Activated CD8-positive, alpha-beta memory T cell treated with anti-CD3 and anti-CD28 coated beads for 4 hours (primary cell): ENCODE measurements around the gene MAP3K3.

Experiments used
- DNase-seq, 2 donors: peaks; one replicate each; pipeline ENCODE4 v3.0.0-alpha.2; 2020; ENCODE audit warnings: low read depth in 2 of 2

Gene MAP3K3

DNA sequence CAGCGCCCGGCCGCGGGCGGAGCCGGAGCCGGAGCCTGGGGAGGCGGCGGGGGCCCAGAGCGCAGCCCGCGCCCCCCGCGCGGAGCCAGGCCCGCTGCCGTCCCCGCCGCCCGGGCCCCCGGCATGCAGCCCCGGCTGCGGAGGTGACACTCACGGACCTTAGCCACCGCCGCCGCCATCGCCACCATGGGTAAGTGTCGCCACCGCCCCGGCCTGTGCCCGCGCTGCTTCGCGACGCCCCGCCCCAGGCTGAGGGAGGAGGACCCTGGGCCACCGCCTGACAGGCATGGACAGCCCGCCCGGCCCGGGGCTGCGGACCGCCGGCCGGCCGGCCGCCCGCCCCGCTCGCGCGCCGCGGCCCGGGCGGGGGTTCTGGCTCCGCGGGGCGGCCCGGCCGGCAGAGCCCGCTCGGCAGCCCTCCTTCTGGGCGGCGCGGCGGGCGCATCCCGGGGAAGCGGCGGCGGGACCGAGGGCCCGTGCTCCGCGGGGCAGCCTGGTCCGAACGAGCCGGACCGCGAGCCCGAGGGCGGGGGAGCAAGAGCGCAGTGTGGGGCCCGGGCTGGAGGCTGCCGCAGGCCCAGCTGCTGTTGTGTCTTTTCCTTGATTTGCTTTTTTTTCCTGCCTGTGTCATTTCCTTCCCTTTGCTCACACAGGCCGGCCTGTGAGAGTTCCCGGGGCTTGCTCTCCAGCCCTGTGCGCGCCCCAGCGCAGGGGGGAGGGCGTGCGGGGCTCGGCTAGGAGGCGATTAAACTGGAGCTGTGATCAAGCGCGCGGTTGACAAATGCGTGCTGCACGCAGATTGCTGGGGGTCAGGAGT is 565 bp downstream of the MAP3K3 start:
- peak in 1 of 2 donors; percentile 17 for DNase-seq

- no peak for DNase-seq
Observed at GRCh38 chr17:63623786-63624530, 1.7 kb downstream of the MAP3K3 start.

DNA sequence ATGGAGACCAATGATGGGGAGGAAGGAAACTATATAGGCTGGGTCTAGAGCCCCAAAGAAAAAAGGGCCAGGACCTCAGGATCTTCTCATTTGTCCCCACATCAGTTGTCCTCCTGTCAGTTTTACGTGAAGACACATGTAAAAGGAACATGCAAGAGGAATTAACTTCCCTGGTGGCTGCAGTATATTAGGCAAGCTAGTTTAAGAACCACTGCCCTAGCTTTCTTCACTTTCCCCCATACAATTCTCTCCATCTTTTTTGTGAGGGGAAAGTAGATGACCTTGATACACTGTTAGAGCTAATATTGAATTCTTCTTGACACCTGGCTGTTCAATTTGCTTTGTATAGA is 2.3 kb downstream of the MAP3K3 start:
- DNase-seq: no peak

DNA sequence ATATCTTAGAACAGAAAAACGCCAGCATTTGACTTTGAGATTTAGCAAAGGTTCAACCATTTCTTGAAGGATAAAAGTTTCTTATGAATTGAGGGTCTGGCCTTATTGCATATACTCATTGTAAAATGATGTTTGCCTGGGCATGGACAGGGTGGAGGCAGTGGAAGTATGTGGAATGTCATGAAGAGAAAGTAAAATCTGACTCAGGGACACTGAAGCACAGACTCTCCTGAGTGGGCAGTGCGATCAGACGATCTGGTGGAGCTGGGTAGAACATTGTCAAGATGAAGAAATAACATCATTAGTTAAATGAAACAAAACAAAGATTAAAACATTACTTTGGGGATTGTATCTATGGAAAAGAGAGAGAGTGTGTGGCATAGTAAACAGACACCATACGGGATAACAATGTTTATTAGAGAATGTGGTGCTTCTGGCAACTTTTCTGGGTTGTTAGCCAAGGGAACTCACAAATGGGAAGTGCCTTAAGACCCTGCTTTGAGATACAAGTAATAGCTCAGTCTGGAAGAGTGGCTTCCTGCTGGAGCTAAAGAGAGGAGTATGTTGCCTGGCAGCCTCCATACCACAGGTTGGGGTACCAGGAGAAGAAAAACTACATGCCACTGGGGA is 4.4 kb downstream of the MAP3K3 start:
- DNase-seq: no peak

- no peak for DNase-seq
Observed at GRCh38 chr17:63629627-63630026, 7.4 kb downstream of the MAP3K3 start.

- DNase-seq: no peak
Observed at GRCh38 chr17:63631062-63631461, 8.8 kb downstream of the MAP3K3 start.

DNA sequence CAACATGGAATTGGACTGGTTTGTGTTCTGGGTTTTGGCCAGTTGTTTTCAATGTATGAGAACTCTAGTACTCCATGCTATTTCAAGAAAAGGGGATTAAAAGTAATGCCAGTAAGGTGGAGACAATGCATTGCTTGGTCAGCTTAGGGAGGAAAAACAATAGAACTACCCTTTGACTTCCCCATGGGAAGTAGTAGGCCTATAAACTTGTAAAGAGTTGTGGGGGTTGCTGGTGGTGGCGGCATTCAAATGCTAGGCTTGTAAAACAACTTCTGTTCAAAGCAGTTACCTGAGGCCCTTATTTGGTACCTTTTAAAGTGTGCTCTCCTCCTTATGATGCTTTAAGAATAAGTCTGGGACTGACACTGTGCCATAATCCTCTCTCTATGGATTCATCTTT is 9.4 kb downstream of the MAP3K3 start:
- DNase-seq: no peak

DNA sequence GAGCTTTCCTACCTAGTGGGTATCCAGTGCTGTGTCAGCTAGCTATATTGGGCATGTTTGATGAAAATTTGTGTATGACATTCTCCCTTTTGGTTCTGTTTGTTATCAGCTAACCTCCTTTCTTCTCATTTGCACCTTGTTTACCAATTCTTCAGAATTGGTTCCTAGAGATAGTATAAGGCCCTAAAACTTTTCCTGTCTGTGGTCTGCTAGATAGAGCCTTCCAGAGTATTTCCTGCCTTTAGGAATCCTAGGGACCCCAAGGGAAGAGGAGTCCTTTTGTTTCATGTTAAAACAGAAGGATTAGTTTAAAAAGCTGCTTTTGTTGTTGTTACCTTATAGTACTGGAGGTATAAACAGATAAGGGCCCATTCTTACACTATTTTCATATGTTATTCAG is 11.5 kb downstream of the MAP3K3 start:
- DNase-seq: no peak

DNA sequence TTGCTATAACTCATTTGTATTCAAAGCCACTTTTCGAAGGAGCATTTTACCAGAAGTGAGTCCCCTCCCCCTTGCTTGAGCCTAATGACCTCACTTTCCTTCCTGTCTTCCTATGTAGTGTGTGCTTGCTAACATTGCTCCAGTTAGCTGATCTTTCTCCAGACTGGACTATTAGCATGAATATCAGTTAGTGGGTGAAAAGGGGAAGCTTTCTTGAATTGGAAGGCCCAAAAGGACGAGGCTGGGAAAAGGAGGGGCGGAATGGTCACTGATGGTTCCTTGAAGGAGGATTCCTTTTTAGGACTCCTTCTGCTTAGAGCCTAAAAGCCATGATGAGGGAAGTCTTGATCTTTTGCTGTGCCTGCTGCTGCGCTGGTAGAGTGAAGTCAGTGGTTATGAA is 11.9 kb downstream of the MAP3K3 start:
- no peak for DNase-seq

DNA sequence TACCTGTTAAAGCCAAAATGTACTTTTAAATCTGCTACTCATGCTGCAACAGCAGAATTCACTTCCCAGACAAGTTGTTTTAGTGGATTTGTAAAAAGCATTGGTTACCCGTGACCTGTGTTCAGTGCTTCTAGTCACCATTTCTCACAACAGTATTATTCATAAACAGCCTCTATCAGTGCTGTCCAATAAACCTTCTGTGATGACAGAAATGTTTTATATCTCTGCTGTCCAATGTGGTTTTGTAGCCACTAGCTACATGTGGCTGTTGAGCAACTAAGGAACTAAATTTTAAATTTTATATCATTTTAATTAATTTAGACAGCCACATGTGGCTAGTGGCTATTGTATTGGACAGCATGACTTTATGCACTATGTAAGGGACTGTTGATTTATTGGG is 12.6 kb downstream of the MAP3K3 start:
- DNase-seq: no peak

GRCh38 chr17:63635290-63635689 is 13.1 kb downstream of the MAP3K3 start:
- DNase-seq: no peak

DNA sequence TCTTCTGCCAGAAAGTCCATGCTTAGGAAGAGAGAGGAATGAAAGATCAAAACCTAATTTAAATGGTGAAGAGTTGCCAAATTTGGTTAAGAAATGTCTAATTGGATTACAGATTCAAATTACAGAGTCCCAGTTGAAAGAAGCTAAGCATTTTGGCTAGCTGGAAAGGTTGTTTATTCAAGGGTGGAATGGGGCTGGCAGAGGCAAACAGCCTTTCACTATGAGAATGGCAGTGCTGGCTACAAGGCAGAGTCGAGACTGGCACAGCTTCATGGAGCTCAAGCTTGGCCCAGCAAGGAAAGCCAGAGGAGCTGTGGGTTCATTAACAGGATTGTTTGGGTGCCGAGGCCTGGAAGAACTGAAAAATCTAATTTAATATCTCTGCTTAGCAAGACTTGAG is 13.6 kb downstream of the MAP3K3 start:
- no peak for DNase-seq

- DNase-seq: no peak
Observed at GRCh38 chr17:63639125-63639524, 16.9 kb downstream of the MAP3K3 start.

DNA sequence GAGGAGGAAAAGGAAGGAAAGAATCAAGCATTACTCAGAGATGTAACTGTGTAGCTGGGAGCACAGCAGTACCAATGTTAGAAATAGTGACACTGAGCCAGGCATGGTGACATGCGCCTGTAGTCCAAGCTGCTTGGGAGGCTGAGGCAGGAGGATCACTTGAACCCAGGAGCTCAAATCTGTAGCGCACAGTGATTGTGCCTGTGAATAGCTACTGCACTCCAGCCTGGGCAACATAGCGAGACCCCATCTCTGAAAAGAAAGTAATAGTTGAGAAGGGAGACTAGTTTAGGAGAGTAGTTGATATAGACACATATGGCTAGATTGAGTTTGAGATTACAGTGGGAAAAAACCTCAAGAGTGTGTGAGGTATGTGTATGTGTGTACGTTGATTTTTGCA is 17.8 kb downstream of the MAP3K3 start:
- DNase-seq: no peak

DNA sequence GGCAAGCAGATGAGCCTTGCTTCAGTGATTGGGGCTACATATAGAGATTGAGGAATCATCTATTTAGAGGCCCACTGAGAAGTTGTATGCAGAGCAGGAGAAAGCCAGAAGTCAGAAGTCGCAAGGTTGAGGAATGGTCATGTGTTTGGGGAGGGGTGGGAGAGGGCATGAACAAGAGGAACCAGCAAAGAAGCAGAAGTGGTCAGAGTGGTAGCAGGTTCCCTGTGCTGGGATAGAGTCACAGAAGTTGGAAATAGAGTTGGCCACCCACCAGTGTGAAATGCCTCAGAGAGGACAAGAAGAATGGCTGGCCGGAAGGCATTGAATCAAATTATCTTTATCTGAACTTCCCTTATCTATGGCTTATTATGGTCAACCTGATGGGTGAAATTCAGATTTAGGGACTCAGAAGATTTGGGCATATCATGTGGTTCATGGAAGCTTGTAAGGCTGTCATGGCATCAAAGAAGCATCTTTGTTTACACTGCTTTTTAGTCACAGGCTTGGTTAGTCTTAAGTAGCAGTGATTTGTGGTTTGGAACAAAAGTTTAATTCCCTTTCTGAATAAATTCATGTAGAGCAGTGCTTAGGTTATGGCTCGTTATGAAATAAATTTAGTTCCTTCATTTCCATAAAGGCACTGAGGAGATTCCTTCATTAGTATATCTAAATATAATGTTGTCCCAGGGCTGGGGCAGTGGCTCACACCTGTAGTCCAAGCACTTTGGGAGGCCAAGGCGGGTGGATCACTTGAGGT is 19.7 kb downstream of the MAP3K3 start:
- no peak for DNase-seq

DNA sequence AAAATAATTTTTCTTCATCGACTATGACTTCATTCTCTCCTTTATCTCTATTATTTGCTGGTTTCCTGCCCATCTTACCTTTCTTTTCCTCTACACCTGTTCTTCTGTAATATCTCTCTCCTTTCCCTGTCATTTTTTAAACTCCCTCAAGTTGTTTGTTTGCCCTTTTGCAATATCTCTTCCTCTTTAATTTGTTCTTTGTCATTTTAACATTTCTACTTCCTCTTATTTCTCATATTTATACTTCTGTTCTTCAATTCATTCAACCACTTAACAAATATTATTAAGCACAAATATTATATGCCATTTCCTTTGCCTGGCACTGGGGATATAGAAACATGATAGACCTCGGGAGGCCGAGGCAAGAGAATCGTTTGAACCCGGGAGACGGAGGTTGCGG is 22.6 kb downstream of the MAP3K3 start:
- DNase-seq: no peak

DNA sequence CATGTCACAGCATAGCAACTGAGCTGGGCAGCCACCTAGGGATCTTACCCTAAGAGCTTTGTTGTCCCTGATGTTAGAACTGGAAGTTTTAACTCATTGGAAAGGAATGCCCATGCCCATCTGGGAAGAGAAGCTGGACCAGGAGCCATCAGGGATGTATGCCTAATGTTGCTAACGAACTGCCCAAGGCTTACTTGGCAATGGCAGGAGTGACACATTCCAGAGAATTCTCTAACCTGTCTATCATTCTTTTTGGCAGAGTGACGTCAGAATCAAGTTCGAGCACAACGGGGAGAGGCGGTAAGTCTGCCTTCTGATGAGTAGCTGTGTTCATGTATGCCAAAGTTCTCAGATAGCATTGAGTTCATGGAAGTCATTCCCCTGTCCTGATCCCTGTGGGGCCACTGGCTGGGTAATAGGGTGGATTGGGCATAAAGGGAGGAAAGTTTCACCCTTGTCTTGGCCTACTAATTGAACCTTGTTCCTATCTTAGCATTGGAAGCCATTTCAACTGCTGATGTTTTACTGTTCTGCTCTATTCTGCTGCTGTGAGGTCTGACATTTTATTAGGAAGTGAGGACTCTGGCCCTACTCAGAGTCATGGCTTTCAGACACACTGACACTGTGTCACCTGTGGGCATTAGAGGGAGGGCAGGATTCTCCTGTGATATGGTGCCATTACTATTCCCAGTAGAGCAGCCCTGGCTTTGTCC is 23.7 kb downstream of the MAP3K3 start:
- no peak for DNase-seq

DNA sequence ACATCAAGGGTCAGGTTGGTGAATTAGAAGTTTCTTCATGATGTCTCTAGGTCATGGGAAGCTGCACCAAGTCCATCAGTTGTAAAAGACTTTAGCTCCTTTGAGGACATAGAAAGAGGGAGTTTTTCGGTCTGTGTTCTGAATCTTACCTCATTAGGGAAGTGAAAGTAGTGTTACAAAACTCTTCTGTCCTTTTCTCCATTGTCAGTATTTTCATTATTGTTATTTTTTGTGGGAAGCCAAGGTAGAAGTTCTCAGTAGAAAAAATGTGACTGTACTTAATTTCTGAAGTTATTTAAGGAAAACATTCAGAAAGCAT is 24.2 kb downstream of the MAP3K3 start:
- DNase-seq: no peak

DNA sequence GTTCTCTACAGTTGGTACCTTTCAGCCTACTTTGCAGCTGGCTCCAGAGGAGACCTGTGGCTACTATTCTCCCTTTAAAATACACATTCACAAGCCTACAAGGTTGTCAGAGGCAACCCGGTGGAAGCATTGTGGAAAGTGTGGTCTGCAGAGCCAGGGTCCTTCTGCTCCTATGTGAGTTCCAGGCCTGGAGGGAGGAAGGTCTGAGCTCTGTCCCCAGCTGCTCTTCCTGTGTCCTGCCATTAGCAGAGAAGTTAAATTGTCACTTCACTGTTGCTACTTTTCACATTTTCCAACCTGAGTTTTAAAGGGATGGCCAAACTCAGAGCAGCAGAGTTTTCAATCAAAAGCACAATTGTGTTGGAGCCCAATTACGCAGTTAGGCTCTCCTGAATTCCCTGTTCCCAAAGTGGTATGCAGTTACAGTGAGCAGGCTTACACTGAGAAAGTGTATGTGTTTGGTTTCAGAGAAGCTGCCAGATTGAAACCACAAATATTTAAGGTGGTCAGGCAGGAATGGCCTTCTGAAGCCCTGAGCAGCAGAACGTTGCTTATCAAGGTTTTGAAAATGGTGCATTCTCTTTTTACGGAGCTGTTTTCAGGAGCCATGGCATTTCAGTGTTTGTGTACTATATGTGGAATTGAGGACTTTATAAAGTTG is 25.0 kb downstream of the MAP3K3 start:
- DNase-seq: no peak

DNA sequence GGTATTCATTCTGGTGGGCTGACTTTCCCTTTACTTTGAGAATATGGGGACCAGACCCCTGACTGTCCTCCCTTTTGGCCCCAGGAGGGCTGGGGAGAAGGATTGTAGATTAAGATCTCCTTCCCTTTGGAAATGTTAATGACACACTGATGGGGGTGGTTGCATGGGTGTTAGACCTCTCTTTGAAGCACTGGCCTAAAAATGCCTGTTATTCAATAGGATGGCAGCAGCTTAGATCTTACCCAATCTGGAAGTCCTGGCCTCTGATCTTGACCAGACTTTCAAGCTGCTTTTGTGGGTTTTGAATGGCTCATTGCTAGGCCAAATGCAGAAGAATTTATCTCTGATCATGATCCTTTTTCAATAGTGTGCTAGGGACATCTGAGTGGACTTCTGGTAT is 25.7 kb downstream of the MAP3K3 start:
- no peak for DNase-seq

GRCh38 chr17:63649813-63650212 is 27.6 kb downstream of the MAP3K3 start:
- no peak for DNase-seq
